ENCODE results near the gene PLA2R1. TPM values are rescaled to one million over a fixed set of nuclear protein-coding genes. Genes with fewer than 3 reads are reported as not detected.

Gene PLA2R1
- total RNA-seq, 1 experiment from 2014 or later = 1.1 TPM

DNA sequence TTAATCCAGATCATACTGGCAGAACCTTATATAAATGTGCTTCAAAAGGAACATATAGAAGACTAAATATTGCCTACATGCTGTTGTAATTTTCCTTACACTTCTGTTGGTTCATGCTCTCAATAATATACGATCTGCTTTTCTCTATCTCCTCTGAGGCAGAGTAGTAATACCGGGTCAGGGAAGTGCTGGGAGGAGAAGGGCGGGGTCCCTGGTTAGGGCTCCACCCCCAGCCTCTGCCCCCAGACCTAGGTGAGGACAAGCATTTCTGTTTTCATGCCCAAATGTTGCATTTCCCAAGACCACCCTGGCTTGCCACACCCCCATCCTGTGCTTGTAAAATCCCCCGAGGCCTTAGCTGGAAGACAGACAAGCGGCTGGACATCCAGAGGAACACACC, 55.3 kb downstream of the PLA2R1 start (continued):
- TF ChIP-seq, protein P1, sequence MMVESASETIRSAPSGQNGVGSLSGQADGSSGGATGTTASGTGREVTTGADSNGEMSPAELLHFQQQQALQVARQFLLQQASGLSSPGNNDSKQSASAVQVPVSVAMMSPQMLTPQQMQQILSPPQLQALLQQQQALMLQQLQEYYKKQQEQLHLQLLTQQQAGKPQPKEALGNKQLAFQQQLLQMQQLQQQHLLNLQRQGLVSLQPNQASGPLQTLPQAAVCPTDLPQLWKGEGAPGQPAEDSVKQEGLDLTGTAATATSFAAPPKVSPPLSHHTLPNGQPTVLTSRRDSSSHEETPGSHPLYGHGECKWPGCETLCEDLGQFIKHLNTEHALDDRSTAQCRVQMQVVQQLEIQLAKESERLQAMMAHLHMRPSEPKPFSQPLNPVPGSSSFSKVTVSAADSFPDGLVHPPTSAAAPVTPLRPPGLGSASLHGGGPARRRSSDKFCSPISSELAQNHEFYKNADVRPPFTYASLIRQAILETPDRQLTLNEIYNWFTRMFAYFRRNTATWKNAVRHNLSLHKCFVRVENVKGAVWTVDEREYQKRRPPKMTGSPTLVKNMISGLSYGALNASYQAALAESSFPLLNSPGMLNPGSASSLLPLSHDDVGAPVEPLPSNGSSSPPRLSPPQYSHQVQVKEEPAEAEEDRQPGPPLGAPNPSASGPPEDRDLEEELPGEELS (CRISPR knock-in tag; IDR thresholded peaks at IDR 0.05) = no peak
- TF ChIP-seq SP1 (CRISPR knock-in tag; conservative IDR thresholded peaks at IDR 0.05) = no peak
- no peak for TF ChIP-seq ZNF219 (CRISPR knock-in tag; IDR thresholded peaks at IDR 0.05; ENCODE audit: borderline replicate concordance)

DNA sequence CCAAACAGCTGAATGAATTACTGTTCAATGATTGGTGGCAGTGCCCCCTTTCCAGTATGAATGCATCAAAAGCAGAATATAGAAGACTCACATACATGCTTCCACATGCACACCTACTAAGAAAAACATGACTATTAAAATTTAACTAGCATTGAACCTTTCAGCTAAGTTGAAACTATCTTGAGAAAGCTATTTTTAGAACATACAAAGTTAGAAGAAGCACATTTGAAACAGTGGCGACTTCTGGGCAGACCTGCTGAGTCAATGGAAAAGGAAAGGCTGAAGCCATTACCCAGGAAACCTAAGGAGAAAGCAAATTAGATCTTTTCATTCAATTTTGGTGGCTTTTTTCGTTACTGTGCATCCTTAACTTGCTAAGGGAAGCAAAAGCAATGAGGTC, 55.9 kb downstream of the PLA2R1 start:
- Mint-ChIP-seq H3K27me3 (ENCODE audit: low read depth) (no peaks in the 10 kb centered on the region), H3K27ac (no peak overlapping the region), H3K4me3 (no peak overlapping the region), H3K36me3 (no peaks in the 10 kb centered on the region), H3K9me3 (peaks cover 2% of the 10 kb centered on the region), H3K4me1 (peaks cover 10% of the 10 kb centered on the region)
- ChIA-PET CTCF (no interaction called here), POLR2A (no interaction called here)
- ATAC-seq (no peak), DNase-seq (ENCODE audit: low spot score) (no peak)
- TF ChIP-seq ZNF121 (CRISPR knock-in tag; IDR thresholded peaks at IDR 0.05) (no peak), SP1 (CRISPR knock-in tag; conservative IDR thresholded peaks at IDR 0.05) (no peak), ELF4 (CRISPR knock-in tag; IDR thresholded peaks at IDR 0.05; ENCODE audit: low read depth) (no peak), JAZF1 (CRISPR knock-in tag; IDR thresholded peaks at IDR 0.05) (no peak)

DNA sequence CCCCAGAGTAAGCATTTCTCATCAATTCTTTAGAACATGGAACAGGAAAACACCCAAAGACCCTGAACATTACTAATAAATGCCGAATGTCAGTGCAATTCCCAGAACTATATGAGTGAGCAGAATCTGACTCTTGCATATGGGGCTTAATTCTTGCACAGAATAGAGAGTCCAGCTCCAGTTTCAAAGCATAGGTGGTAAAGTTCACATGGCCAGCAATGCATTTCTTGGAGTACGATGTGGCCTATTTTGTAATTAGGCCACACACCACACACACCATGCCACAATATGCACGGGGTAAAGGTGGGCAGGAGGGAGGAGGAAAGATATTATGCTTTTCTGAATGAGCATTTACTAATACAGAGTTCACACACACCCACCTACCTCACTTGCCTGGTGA, 56.5 kb downstream of the PLA2R1 start:
- Mint-ChIP-seq H3K36me3 (no peaks in the 10 kb centered on the region; the same call in 1 of the 2 replicates), H3K4me1 (peaks cover 10% of the 10 kb centered on the region)

DNA sequence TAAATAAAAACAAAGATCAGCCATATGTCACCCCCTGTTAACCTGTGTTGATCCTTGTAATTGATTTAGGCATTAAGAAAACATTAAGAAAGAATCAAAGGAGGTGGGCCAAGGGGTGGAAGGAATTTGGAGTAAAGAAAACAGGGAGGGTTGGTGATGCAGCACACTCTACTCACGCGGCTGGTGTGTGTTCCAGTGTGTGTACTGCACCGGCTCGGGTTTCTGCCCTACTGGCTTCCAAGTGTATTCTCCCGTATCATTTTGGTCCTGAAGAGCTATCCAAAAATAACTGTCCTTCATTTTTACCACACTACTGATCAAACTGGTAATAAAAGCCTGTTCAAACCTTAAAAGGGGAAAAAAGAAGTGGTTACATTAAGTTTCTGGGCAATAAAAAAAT, 56.9 kb downstream of the PLA2R1 start:
- DNase-seq (ENCODE audit: low spot score) = no peak
- ChIA-PET CTCF (interaction anchor here (0.7 to 1.7 kb wide), 2 partner anchors 9 to 17 kb away, joined by 3 to 5 read pairs; no protein-coding TSS in a partner anchor), POLR2A (no interaction called here)
- Mint-ChIP-seq H3K4me1 (peaks cover 10% of the 10 kb centered on the region), H3K36me3 (peaks cover 3% of the 10 kb centered on the region; the same call in 1 of the 2 replicates), H3K9me3 (peaks cover 12% of the 10 kb centered on the region), H3K27ac (no peak overlapping the region), H3K27me3 (ENCODE audit: low read depth) (no peaks in the 10 kb centered on the region), H3K4me3 (no peak overlapping the region)
- no peak for ATAC-seq
- TF ChIP-seq TP53 (CRISPR knock-in tag; IDR thresholded peaks at IDR 0.05) = no peak
- TF ChIP-seq JUN (CRISPR knock-in tag; IDR thresholded peaks at IDR 0.05) = no peak
- TF ChIP-seq ZBTB21 (CRISPR knock-in tag; IDR thresholded peaks at IDR 0.05; ENCODE audit: borderline replicate concordance) = no peak
- no peak for TF ChIP-seq RORB (CRISPR knock-in tag; IDR thresholded peaks at IDR 0.05)
- TF ChIP-seq, protein P2, sequence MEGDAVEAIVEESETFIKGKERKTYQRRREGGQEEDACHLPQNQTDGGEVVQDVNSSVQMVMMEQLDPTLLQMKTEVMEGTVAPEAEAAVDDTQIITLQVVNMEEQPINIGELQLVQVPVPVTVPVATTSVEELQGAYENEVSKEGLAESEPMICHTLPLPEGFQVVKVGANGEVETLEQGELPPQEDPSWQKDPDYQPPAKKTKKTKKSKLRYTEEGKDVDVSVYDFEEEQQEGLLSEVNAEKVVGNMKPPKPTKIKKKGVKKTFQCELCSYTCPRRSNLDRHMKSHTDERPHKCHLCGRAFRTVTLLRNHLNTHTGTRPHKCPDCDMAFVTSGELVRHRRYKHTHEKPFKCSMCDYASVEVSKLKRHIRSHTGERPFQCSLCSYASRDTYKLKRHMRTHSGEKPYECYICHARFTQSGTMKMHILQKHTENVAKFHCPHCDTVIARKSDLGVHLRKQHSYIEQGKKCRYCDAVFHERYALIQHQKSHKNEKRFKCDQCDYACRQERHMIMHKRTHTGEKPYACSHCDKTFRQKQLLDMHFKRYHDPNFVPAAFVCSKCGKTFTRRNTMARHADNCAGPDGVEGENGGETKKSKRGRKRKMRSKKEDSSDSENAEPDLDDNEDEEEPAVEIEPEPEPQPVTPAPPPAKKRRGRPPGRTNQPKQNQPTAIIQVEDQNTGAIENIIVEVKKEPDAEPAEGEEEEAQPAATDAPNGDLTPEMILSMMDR (IDR thresholded peaks at IDR 0.05) = no peak
- TF ChIP-seq, protein P3, sequence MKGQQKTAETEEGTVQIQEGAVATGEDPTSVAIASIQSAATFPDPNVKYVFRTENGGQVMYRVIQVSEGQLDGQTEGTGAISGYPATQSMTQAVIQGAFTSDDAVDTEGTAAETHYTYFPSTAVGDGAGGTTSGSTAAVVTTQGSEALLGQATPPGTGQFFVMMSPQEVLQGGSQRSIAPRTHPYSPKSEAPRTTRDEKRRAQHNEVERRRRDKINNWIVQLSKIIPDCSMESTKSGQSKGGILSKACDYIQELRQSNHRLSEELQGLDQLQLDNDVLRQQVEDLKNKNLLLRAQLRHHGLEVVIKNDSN (CRISPR knock-in tag; IDR thresholded peaks at IDR 0.05) = no peak
- no peak for TF ChIP-seq ELF4 (CRISPR knock-in tag; IDR thresholded peaks at IDR 0.05; ENCODE audit: low read depth)
- TF ChIP-seq, protein P4, sequence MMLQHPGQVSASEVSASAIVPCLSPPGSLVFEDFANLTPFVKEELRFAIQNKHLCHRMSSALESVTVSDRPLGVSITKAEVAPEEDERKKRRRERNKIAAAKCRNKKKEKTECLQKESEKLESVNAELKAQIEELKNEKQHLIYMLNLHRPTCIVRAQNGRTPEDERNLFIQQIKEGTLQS (CRISPR knock-in tag; conservative IDR thresholded peaks at IDR 0.05) = no peak
- TF ChIP-seq, protein P5, sequence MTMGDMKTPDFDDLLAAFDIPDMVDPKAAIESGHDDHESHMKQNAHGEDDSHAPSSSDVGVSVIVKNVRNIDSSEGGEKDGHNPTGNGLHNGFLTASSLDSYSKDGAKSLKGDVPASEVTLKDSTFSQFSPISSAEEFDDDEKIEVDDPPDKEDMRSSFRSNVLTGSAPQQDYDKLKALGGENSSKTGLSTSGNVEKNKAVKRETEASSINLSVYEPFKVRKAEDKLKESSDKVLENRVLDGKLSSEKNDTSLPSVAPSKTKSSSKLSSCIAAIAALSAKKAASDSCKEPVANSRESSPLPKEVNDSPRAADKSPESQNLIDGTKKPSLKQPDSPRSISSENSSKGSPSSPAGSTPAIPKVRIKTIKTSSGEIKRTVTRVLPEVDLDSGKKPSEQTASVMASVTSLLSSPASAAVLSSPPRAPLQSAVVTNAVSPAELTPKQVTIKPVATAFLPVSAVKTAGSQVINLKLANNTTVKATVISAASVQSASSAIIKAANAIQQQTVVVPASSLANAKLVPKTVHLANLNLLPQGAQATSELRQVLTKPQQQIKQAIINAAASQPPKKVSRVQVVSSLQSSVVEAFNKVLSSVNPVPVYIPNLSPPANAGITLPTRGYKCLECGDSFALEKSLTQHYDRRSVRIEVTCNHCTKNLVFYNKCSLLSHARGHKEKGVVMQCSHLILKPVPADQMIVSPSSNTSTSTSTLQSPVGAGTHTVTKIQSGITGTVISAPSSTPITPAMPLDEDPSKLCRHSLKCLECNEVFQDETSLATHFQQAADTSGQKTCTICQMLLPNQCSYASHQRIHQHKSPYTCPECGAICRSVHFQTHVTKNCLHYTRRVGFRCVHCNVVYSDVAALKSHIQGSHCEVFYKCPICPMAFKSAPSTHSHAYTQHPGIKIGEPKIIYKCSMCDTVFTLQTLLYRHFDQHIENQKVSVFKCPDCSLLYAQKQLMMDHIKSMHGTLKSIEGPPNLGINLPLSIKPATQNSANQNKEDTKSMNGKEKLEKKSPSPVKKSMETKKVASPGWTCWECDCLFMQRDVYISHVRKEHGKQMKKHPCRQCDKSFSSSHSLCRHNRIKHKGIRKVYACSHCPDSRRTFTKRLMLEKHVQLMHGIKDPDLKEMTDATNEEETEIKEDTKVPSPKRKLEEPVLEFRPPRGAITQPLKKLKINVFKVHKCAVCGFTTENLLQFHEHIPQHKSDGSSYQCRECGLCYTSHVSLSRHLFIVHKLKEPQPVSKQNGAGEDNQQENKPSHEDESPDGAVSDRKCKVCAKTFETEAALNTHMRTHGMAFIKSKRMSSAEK (CRISPR knock-in tag; IDR thresholded peaks at IDR 0.05; ENCODE audit: borderline replicate concordance) = no peak
- TF ChIP-seq, protein P6, sequence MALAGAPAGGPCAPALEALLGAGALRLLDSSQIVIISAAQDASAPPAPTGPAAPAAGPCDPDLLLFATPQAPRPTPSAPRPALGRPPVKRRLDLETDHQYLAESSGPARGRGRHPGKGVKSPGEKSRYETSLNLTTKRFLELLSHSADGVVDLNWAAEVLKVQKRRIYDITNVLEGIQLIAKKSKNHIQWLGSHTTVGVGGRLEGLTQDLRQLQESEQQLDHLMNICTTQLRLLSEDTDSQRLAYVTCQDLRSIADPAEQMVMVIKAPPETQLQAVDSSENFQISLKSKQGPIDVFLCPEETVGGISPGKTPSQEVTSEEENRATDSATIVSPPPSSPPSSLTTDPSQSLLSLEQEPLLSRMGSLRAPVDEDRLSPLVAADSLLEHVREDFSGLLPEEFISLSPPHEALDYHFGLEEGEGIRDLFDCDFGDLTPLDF (CRISPR knock-in tag; IDR thresholded peaks at IDR 0.05) = no peak
- no peak for TF ChIP-seq ZNF423 (CRISPR knock-in tag; IDR thresholded peaks at IDR 0.05)
- TF ChIP-seq ZNF232 (CRISPR knock-in tag; IDR thresholded peaks at IDR 0.05) = no peak
- no peak for TF ChIP-seq NR1H2 (CRISPR knock-in tag; IDR thresholded peaks at IDR 0.05)

More for the DNA sequence above, 56.5 kb downstream of the PLA2R1 start:
- no peak overlapping the region for H3K27ac Mint-ChIP-seq
- POLR2A ChIA-PET = no interaction called here
- no peaks in the 10 kb centered on the region for H3K27me3 Mint-ChIP-seq (ENCODE audit: low read depth)
- no peak for ATAC-seq
- no peak for TF ChIP-seq ZNF232 (CRISPR knock-in tag; IDR thresholded peaks at IDR 0.05)
- no peak for TF ChIP-seq SP1 (CRISPR knock-in tag; conservative IDR thresholded peaks at IDR 0.05)
- TF ChIP-seq ESRRA (CRISPR knock-in tag; IDR thresholded peaks at IDR 0.05; ENCODE audit: borderline replicate concordance) = no peak
- TF ChIP-seq OVOL2 (CRISPR knock-in tag; IDR thresholded peaks at IDR 0.05; ENCODE audit: borderline replicate concordance) = no peak
- CTCF ChIA-PET = interaction anchor here (0.7 to 1.7 kb wide), 2 partner anchors 9 to 16 kb away, joined by 3 to 5 read pairs; no protein-coding TSS in a partner anchor
- H3K9me3 Mint-ChIP-seq = peaks cover 8% of the 10 kb centered on the region
- no peak for DNase-seq (ENCODE audit: low spot score)
- H3K4me3 Mint-ChIP-seq = no peak overlapping the region

All from WTC11 (cell line).